C4-2B (cell line): ENCODE results near the gene DCLRE1C.

ENCODE experiments used
- ZFX ChIP-seq: fragments of 450-650 bp; IDR thresholded peaks from 2 replicates; pipeline ENCODE4 v1.6.1; 2017
- TF ChIP-seq, protein P1 (sequence below): fragments of 450-650 bp; conservative IDR thresholded peaks from 2 replicates; pipeline ENCODE4 v1.5.1; 2017; ENCODE audit warnings: mild to moderate bottlenecking

DNA sequence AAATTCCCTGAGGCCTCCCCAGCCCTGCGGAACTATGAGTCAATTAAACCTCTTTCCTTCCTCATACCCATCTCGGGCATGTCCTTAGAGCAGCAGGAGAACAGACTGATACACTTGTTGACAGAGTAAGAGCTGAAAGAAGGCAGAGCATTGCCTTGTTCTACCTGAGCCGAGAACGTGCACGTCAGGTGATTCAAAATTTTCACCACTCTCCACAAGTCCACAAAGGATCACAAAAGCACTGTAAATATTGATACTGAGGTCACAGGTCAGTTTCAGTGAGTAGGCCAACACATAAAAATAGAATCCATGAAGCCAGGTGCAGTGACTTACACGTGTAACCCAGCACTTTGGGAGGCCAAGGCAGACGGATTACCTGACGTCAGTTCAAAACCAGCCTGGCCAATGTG, 27.8 kb downstream of the DCLRE1C start:
- TF ChIP-seq, protein P1, sequence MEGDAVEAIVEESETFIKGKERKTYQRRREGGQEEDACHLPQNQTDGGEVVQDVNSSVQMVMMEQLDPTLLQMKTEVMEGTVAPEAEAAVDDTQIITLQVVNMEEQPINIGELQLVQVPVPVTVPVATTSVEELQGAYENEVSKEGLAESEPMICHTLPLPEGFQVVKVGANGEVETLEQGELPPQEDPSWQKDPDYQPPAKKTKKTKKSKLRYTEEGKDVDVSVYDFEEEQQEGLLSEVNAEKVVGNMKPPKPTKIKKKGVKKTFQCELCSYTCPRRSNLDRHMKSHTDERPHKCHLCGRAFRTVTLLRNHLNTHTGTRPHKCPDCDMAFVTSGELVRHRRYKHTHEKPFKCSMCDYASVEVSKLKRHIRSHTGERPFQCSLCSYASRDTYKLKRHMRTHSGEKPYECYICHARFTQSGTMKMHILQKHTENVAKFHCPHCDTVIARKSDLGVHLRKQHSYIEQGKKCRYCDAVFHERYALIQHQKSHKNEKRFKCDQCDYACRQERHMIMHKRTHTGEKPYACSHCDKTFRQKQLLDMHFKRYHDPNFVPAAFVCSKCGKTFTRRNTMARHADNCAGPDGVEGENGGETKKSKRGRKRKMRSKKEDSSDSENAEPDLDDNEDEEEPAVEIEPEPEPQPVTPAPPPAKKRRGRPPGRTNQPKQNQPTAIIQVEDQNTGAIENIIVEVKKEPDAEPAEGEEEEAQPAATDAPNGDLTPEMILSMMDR = no peak
- no peak for TF ChIP-seq ZFX
